ENCODE results near the gene BDH1.
"Not testable (repeated sequence)": the region's sequence is repeated elsewhere in the genome, so short reads cannot be mapped to it uniquely, and the experiment has no call there.

The BDH1 gene

GRCh38 chr3:197521277-197522182, 34.2 kb downstream of the BDH1 start:
- in situ Hi-C loops (cut with MboI; ENCODE audit: low sequenced_read_pairs) = no loop called here

- in situ Hi-C loops (cut with MboI; ENCODE audit: low sequenced_read_pairs) = no loop called here
These were observed 35.2 kb downstream of the BDH1 start for GRCh38 chr3:197520311-197521276.

- in situ Hi-C loops (cut with MboI; ENCODE audit: low sequenced_read_pairs) = no loop called here
These were observed 36.0 kb downstream of the BDH1 start for GRCh38 chr3:197519801-197520211.

- in situ Hi-C loops (cut with MboI; ENCODE audit: low sequenced_read_pairs) = no loop called here
These were observed 36.8 kb downstream of the BDH1 start for GRCh38 chr3:197518881-197519421.

- in situ Hi-C loops (cut with MboI; ENCODE audit: low sequenced_read_pairs) = not testable (repeated sequence)
These were observed 37.7 kb downstream of the BDH1 start for GRCh38 chr3:197517922-197518683.

- in situ Hi-C loops (cut with MboI; ENCODE audit: low sequenced_read_pairs) = not testable (repeated sequence)
These were observed 38.7 kb downstream of the BDH1 start for GRCh38 chr3:197516890-197517606.

- in situ Hi-C loops (cut with MboI; ENCODE audit: low sequenced_read_pairs) = no loop called here
These were observed 39.3 kb downstream of the BDH1 start for GRCh38 chr3:197516517-197516889.

GRCh38 chr3:197514786-197515355, 40.9 kb downstream of the BDH1 start:
- in situ Hi-C loops (cut with MboI; ENCODE audit: low sequenced_read_pairs) = no loop called here

GRCh38 chr3:197513953-197514785, 41.6 kb downstream of the BDH1 start:
- in situ Hi-C loops (cut with MboI; ENCODE audit: low sequenced_read_pairs) = no loop called here

GRCh38 chr3:197512691-197513571, 42.8 kb downstream of the BDH1 start:
- in situ Hi-C loops (cut with MboI; ENCODE audit: low sequenced_read_pairs) = no loop called here

GRCh38 chr3:197511853-197512635, 43.7 kb downstream of the BDH1 start:
- in situ Hi-C loops (cut with MboI; ENCODE audit: low sequenced_read_pairs) = no loop called here

GRCh38 chr3:197511130-197511529, 44.6 kb downstream of the BDH1 start:
- in situ Hi-C loops (cut with MboI; ENCODE audit: low sequenced_read_pairs) = no loop called here

GRCh38 chr3:197510642-197511018, 45.1 kb downstream of the BDH1 start:
- in situ Hi-C loops (cut with MboI; ENCODE audit: low sequenced_read_pairs) = no loop called here

GRCh38 chr3:197508924-197509775, 46.6 kb downstream of the BDH1 start:
- in situ Hi-C loops (cut with MboI; ENCODE audit: low sequenced_read_pairs) = no loop called here

GRCh38 chr3:197508461-197508860, 47.3 kb downstream of the BDH1 start:
- in situ Hi-C loops (cut with MboI; ENCODE audit: low sequenced_read_pairs) = no loop called here

- in situ Hi-C loops (cut with MboI; ENCODE audit: low sequenced_read_pairs) = no loop called here
These were observed 47.7 kb downstream of the BDH1 start for GRCh38 chr3:197508051-197508451.

Data from HL-60/S4 (cell line).